Mesendoderm (in vitro differentiated cells): ENCODE data around the gene AKAP13.

Experiments
- DNase-seq: peaks from one replicate; pipeline ENCODE4 v3.0.0; 2013
- H2AK5ac ChIP-seq: 2 replicates; pipeline ENCODE4 v1.6.1; 2013; ENCODE audit warnings: low read length, inconsistent platforms
- H2BK120ac ChIP-seq: 2 replicates; pipeline ENCODE4 v1.6.1; 2013; ENCODE audit warnings: low read depth, mild to moderate bottlenecking, low read length, moderate library complexity, mixed read lengths
- H2BK15ac ChIP-seq: replicated peaks from 2 replicates; pipeline ENCODE4 v1.6.1; 2013; ENCODE audit warnings: low read depth, mild to moderate bottlenecking, moderate library complexity
- H2BK5ac ChIP-seq: 2 replicates; pipeline ENCODE4 v1.6.1; 2013; ENCODE audit warnings: low read length, inconsistent platforms
- H3K18ac ChIP-seq: 2 replicates; pipeline ENCODE4 v1.6.1; 2013; ENCODE audit warnings: mild to moderate bottlenecking, low read length, mixed read lengths
- H3K23ac ChIP-seq: one replicate; pipeline ENCODE4 v1.6.1; 2013; ENCODE audit warnings: low read length
- H3K27ac ChIP-seq: 2 replicates; pipeline ENCODE4 v1.5.1; 2013; ENCODE audit warnings: low read depth, mild to moderate bottlenecking, inconsistent platforms, low read length, moderate library complexity
- H3K27me3 ChIP-seq: 2 replicates; pipeline ENCODE4 v1.6.1; 2013; ENCODE audit warnings: low read length, control low read depth, mild to moderate bottlenecking, inconsistent platforms; ENCODE audit not compliant: insufficient read depth, poor library complexity
- H3K36me3 ChIP-seq: 2 replicates; pipeline ENCODE4 v1.6.1; 2013; ENCODE audit warnings: low read length, inconsistent platforms; ENCODE audit not compliant: control insufficient read depth, insufficient read depth
- H3K4ac ChIP-seq: one replicate; pipeline ENCODE4 v1.6.1; 2013; ENCODE audit warnings: low read depth, mild to moderate bottlenecking, low read length, moderate library complexity
- H3K4me1 ChIP-seq: 2 replicates; pipeline ENCODE4 v1.6.1; 2013; ENCODE audit warnings: low read depth, low read length, inconsistent platforms; ENCODE audit not compliant: control insufficient read depth
- H3K4me2 ChIP-seq: 2 replicates; pipeline ENCODE4 v1.6.1; 2013; ENCODE audit warnings: low read length
- H3K4me3 ChIP-seq: 2 replicates; pipeline ENCODE4 v1.5.1; 2013; ENCODE audit warnings: mild to moderate bottlenecking, low read length
- H3K56ac ChIP-seq: one replicate; pipeline ENCODE4 v1.6.1; 2013; ENCODE audit warnings: low read length
- H3K79me1 ChIP-seq: 2 replicates; pipeline ENCODE4 v1.6.1; 2013; ENCODE audit warnings: low read length, inconsistent platforms
- H3K79me2 ChIP-seq: 2 replicates; pipeline ENCODE4 v1.6.1; 2013; ENCODE audit warnings: mild to moderate bottlenecking, low read length; ENCODE audit not compliant: control insufficient read depth, insufficient read depth
- H3K9ac ChIP-seq: 2 replicates; pipeline ENCODE4 v1.6.1; 2013; ENCODE audit warnings: low read length, inconsistent platforms
- H4K5ac ChIP-seq: one replicate; pipeline ENCODE4 v1.6.1; 2013; ENCODE audit warnings: low read length
- H4K8ac ChIP-seq: one replicate; pipeline ENCODE4 v1.6.1; 2013; ENCODE audit warnings: low read depth, mild to moderate bottlenecking, control low read depth, low read length, moderate library complexity
- WGBS: extraction: QIAGEN DNeasy Blood & Tissue Kit; methylation state at CpG from one replicate; pipeline ENCODE4 v1.1.7; 2013; ENCODE audit warnings: low lambda C conversion rate, missing lambda C conversion rate; ENCODE audit not compliant: insufficient coverage; ENCODE audit errors: extremely low coverage; 5-methylcytosine and 5-hydroxymethylcytosine counted together

Gene AKAP13

DNA sequence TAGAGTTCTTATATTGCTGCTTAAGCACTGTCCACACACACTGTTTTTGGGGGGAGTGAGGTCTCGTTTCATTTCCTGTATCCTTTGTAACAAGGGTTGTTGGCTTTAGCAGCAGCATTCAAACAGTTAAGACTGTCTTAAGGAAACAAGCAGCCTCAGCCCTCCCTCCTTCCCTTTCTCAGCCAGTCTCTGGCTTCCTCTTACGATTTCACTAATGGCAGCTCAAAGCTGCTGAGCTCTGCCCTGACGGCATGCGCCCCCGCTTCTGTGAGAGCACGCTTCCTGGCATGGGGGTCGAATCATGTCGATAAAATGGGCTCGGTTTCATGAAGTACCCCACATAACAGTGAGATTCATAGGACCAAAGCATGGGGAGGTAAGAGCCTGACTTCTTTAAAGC is 309.3 kb downstream of the AKAP13 start:
- H3K18ac ChIP-seq: peak overlapping the region; percentile 19
- H2BK5ac ChIP-seq: peak overlapping the region; percentile 64
- peak overlapping the region; percentile 13 for H3K4me2 ChIP-seq
- no peak overlapping the region for H4K8ac ChIP-seq
- peak; percentile 78 for DNase-seq
- no CpG with 5 or more reads among the region's 9 CpGs for WGBS
- peak overlapping the region; percentile 72 for H3K23ac ChIP-seq
- H3K4me1 ChIP-seq: peaks cover 7% of the 10 kb centered on the region
- H3K27ac ChIP-seq: peak overlapping the region; percentile 11
- peak overlapping the region; percentile 90 for H3K56ac ChIP-seq
- no peak overlapping the region for H2BK120ac ChIP-seq
- H3K27me3 ChIP-seq: no peaks in the 10 kb centered on the region
- no peak overlapping the region for H4K5ac ChIP-seq
- H3K36me3 ChIP-seq: peaks cover under 1% of the 10 kb centered on the region
- no peak overlapping the region for H2AK5ac ChIP-seq
- H3K9ac ChIP-seq: peak overlapping the region; percentile 65
- no peak overlapping the region for H3K4ac ChIP-seq
- no peak overlapping the region for H2BK15ac ChIP-seq
- H3K79me1 ChIP-seq: no peaks in the 10 kb centered on the region
- H3K4me3 ChIP-seq: no peak overlapping the region
- H3K79me2 ChIP-seq: no peaks in the 10 kb centered on the region

DNA sequence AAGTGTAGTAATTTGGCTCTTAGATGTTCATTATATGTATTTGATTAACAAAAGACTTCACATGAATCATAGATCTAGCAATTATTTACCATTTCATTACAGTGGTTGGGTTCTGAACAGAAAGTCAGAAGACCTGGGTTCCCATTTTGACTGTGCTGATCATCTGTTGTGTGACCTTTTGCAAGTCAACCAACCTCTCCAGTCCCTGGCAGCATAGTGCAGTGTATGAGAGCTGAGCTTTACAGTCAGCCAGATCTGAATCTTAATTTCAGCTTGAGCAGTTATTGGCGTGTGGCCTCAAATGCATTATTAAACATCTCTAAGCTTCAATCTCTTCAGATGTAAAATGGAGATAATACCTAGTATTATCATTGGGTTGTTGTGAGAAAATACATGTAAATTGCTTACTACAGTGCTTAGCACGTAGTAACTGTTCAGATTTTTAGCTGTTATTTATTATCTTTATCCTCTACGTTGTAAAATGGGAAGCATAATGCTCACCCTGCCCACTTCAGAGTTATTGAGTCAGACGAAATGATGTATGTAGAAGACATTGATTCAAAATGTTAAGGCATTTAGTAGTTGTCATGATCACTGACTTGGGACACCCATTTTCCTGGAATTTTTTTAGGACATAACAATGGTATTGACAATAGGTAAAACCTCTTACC is 310.3 kb downstream of the AKAP13 start:
- Histone ChIP-seq H3K36me3 (no peaks in the 10 kb centered on the region), H3K9ac (no peak overlapping the region), H2AK5ac (no peak overlapping the region), H2BK120ac (no peak overlapping the region), H3K23ac (no peak overlapping the region), H3K18ac (no peak overlapping the region), H2BK15ac (peak overlapping the region; percentile 42), H3K4me3 (no peak overlapping the region), H3K4me2 (no peak overlapping the region), H4K8ac (no peak overlapping the region), H3K4ac (peak overlapping the region; percentile 66), H3K4me1 (peaks cover 7% of the 10 kb centered on the region), H3K27me3 (no peaks in the 10 kb centered on the region), H4K5ac (no peak overlapping the region), H3K79me1 (no peaks in the 10 kb centered on the region), H3K56ac (no peak overlapping the region), H2BK5ac (no peak overlapping the region), H3K79me2 (no peaks in the 10 kb centered on the region), H3K27ac (no peak overlapping the region)
- DNase-seq: no peak
- no CpG with 5 or more reads among the region's 4 CpGs for WGBS

DNA sequence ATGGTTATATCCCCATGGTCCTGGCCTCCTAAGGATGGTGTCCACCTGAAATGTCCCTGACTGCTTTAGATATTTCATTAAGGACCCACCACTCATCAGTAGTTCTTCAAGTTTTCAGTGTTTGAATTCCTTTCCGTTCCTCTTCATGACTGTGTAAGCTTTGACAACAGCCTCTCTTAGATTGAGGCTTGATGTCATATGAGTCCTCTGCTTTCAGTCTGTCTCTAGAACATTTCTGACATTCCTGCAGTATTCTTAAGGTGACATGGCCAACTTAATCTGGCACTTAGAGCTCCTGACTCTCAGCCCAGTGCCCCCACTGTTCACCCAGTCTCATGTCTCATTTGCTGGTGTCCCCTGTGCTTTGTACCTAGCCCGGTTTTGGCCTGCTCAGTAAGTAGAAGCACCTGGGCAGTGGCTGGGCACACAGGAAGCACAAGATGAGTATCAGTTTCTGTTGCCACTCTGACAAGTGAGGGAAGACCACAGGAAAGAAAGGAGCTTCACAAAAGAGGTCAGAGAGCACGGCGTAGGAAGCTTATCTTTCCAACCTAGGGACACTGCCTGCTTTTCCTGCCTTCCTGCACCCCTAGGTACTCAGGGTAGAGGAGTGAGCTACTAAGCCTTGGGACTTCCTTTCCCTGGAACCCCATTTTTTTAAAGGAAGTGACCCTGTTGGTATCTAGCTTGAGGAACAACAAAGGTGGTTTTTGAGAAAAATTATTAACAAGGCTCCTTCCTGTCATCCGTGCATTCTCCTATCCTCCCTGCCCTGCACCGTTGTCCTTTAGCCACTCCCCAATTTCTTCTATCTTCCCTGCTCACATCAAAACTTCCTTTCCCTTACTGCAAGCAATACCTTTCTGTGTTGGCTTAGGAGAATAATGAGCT is 311.2 kb downstream of the AKAP13 start:
- peak overlapping the region; percentile 62 for H3K56ac ChIP-seq
- H3K23ac ChIP-seq: no peak overlapping the region
- H4K5ac ChIP-seq: peak overlapping the region; percentile 78
- H3K27ac ChIP-seq: no peak overlapping the region
- H3K36me3 ChIP-seq: no peaks in the 10 kb centered on the region
- H4K8ac ChIP-seq: no peak overlapping the region
- WGBS: no CpG with 5 or more reads among the region's 6 CpGs
- H2BK15ac ChIP-seq: no peak overlapping the region
- DNase-seq: no peak
- peaks cover 7% of the 10 kb centered on the region for H3K4me1 ChIP-seq
- H2BK5ac ChIP-seq: no peak overlapping the region
- no peak overlapping the region for H3K9ac ChIP-seq
- H3K4ac ChIP-seq: no peak overlapping the region
- H3K4me3 ChIP-seq: no peak overlapping the region
- no peaks in the 10 kb centered on the region for H3K27me3 ChIP-seq
- no peak overlapping the region for H2AK5ac ChIP-seq
- no peak overlapping the region for H2BK120ac ChIP-seq
- no peak overlapping the region for H3K4me2 ChIP-seq
- H3K79me2 ChIP-seq: no peaks in the 10 kb centered on the region
- H3K79me1 ChIP-seq: no peaks in the 10 kb centered on the region
- no peak overlapping the region for H3K18ac ChIP-seq

- no peak overlapping the region for H3K23ac ChIP-seq
- H3K4ac ChIP-seq: no peak overlapping the region
- no peak overlapping the region for H2BK5ac ChIP-seq
- no peak for DNase-seq
- H3K4me2 ChIP-seq: no peak overlapping the region
- H4K5ac ChIP-seq: no peak overlapping the region
- no peak overlapping the region for H2BK120ac ChIP-seq
- no peaks in the 10 kb centered on the region for H3K36me3 ChIP-seq
- no peak overlapping the region for H3K9ac ChIP-seq
- WGBS: no CpG with 5 or more reads among the region's 6 CpGs
- H3K18ac ChIP-seq: no peak overlapping the region
- no peaks in the 10 kb centered on the region for H3K79me2 ChIP-seq
- peaks cover 7% of the 10 kb centered on the region for H3K4me1 ChIP-seq
- no peak overlapping the region for H3K4me3 ChIP-seq
- H2AK5ac ChIP-seq: no peak overlapping the region
- H3K79me1 ChIP-seq: no peaks in the 10 kb centered on the region
- no peak overlapping the region for H3K56ac ChIP-seq
- no peaks in the 10 kb centered on the region for H3K27me3 ChIP-seq
- H2BK15ac ChIP-seq: no peak overlapping the region
- H3K27ac ChIP-seq: no peak overlapping the region
- no peak overlapping the region for H4K8ac ChIP-seq
Measured at GRCh38 chr15:85692321-85692720, 311.9 kb downstream of the AKAP13 start.

DNA sequence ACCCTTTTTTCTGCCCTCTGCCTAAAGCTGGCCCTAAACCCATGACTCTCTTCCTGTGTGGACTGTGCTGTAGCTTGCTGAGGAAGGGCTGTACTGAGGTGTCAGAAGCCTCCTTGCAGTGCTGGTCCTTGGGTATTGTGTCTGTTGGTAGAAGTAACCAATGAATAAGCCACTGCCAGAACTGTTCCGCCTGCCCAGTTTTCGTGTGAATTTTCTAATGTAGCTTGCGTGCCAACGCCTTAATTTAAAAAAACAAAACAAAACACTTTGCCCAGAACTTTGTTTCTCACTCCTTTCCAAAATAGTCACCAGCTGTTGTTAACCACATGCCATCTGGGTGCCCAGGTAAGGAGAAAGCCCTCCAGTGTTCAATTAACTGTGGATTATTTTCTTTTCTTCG is 312.5 kb downstream of the AKAP13 start:
- no peaks in the 10 kb centered on the region for H3K36me3 ChIP-seq
- DNase-seq: no peak
- WGBS: no CpG with 5 or more reads among the region's 5 CpGs

More for the DNA sequence above, 312.5 kb downstream of the AKAP13 start:
- H3K4ac ChIP-seq: no peak overlapping the region
- no peak overlapping the region for H3K4me2 ChIP-seq
- no peak overlapping the region for H2BK5ac ChIP-seq
- H2BK15ac ChIP-seq: no peak overlapping the region
- no peak overlapping the region for H4K5ac ChIP-seq
- no peak overlapping the region for H3K23ac ChIP-seq
- no peak overlapping the region for H2BK120ac ChIP-seq
- no peak overlapping the region for H4K8ac ChIP-seq
- H3K4me3 ChIP-seq: no peak overlapping the region
- no peak overlapping the region for H3K18ac ChIP-seq
- no peaks in the 10 kb centered on the region for H3K27me3 ChIP-seq
- no peaks in the 10 kb centered on the region for H3K79me2 ChIP-seq
- H3K27ac ChIP-seq: no peak overlapping the region
- no peak overlapping the region for H2AK5ac ChIP-seq
- peaks cover 7% of the 10 kb centered on the region for H3K4me1 ChIP-seq
- no peak overlapping the region for H3K9ac ChIP-seq
- no peaks in the 10 kb centered on the region for H3K79me1 ChIP-seq
- H3K56ac ChIP-seq: no peak overlapping the region
